OCI-LY7 (cell line): Measurements from ENCODE around the gene TSPAN1. TPM values are rescaled to one million over a fixed set of nuclear protein-coding genes. Genes with fewer than 3 reads are reported as not detected.

Experiments used
- Bru-seq: library from RNA; stranded (reverse); fragments of 400-500 nt; gene quantifications from one replicate; lab custom pipeline; 2021; lab: Mats Ljungman, UMichigan
- BruChase-seq, 2 experiments: library from RNA; stranded (reverse); fragments of 400-500 nt; gene quantifications; one replicate each; lab custom pipeline; 2021; lab: Mats Ljungman, UMichigan
- BruUV-seq: library from RNA; stranded (reverse); fragments of 400-500 nt; replicated peaks from 2 replicates; lab custom pipeline; 2021; lab: Mats Ljungman, UMichigan
- CTCF ChIA-PET: fragments of 300-600 bp; sonication (Branson Sonifier 250); formaldehyde crosslinking; loops from one replicate; lab custom pipeline; 2022; ENCODE audit warnings: antibody characterized with exemption; ENCODE audit not compliant: unreplicated experiment; lab: Charles Lee
- POLR2A ChIA-PET: fragments of 300-600 bp; sonication (Branson Sonifier 250); formaldehyde crosslinking; loops from one replicate; lab custom pipeline; 2022; ENCODE audit warnings: antibody characterized with exemption; lab: Charles Lee
- DNase-seq: peaks from one replicate; pipeline ENCODE4 v3.0.0-alpha.2; 2015; ENCODE audit warnings: low spot score
- H2AFZ ChIP-seq: fragments of 200-600 bp; sonication (generic), shearing (Covaris generic); 2 replicates; pipeline ENCODE4 v1.6.1; 2014; ENCODE audit warnings: mild to moderate bottlenecking, antibody characterized with exemption, low read length, moderate library complexity
- H3K27ac ChIP-seq: fragments of 200-600 bp; sonication (generic); 2 replicates; pipeline ENCODE4 v1.5.1; 2014; ENCODE audit warnings: mixed run types, low read depth, mild to moderate bottlenecking, moderate library complexity, low read length, inconsistent platforms; ENCODE audit not compliant: poor library complexity, severe bottlenecking
- H3K36me3 ChIP-seq: fragments of 200-600 bp; sonication (generic); 2 replicates; pipeline ENCODE4 v1.6.1; 2014; ENCODE audit warnings: mild to moderate bottlenecking, antibody characterized with exemption, low read length, moderate library complexity, mixed read lengths; ENCODE audit not compliant: insufficient read depth
- H3K4me1 ChIP-seq: fragments of 200-600 bp; sonication (generic); 2 replicates; pipeline ENCODE4 v1.5.1; 2014; ENCODE audit warnings: mild to moderate bottlenecking, low read length; ENCODE audit not compliant: insufficient read depth, poor library complexity, severe bottlenecking
- H3K4me2 ChIP-seq: fragments of 200-600 bp; sonication (generic); 2 replicates; pipeline ENCODE4 v1.6.1; 2014; ENCODE audit warnings: mild to moderate bottlenecking, low read length
- H3K4me3 ChIP-seq: fragments of 200-600 bp; sonication (generic); 2 replicates; pipeline ENCODE4 v1.5.1; 2014; ENCODE audit warnings: mild to moderate bottlenecking, low read depth, low read length; ENCODE audit not compliant: poor library complexity, severe bottlenecking
- H3K79me2 ChIP-seq: fragments of 200-600 bp; sonication (generic); 2 replicates; pipeline ENCODE4 v1.6.1; 2016; ENCODE audit warnings: low read depth, mild to moderate bottlenecking, low read length, moderate library complexity, mixed read lengths; ENCODE audit not compliant: insufficient read depth
- H3K9me2 ChIP-seq: fragments of 200-600 bp; sonication (generic); 2 replicates; pipeline ENCODE4 v1.6.1; 2016; ENCODE audit warnings: mild to moderate bottlenecking, low read length, mixed read lengths; ENCODE audit not compliant: insufficient read depth
- H3K9me3 ChIP-seq: fragments of 200-600 bp; sonication (generic); 2 replicates; pipeline ENCODE4 v1.6.1; 2014; ENCODE audit warnings: mild to moderate bottlenecking, mixed run types, low read length, mixed read lengths
- H4K20me1 ChIP-seq: fragments of 200-600 bp; sonication (generic); 2 replicates; pipeline ENCODE4 v1.6.1; 2014; ENCODE audit warnings: mild to moderate bottlenecking, antibody characterized with exemption, low read length, moderate library complexity, mixed read lengths; ENCODE audit not compliant: insufficient read depth
- CTCF ChIP-seq: fragments of 200-600 bp; sonication (generic); conservative IDR thresholded peaks from 2 replicates; pipeline ENCODE4 v1.5.1; 2014; ENCODE audit warnings: mild to moderate bottlenecking, antibody characterized with exemption, low read length, moderate library complexity, mixed read lengths
- EZH2phosphoT487 ChIP-seq: fragments of 200-600 bp; sonication (generic); IDR thresholded peaks from 2 replicates; pipeline ENCODE4 v1.6.1; 2018; ENCODE audit warnings: low read depth, borderline replicate concordance, mild to moderate bottlenecking, mixed run types, antibody characterized with exemption, low read length, moderate library complexity, mixed read lengths
- intact Hi-C: fragments of 100-400 bp; cut with micrococcal nuclease; formaldehyde crosslinking; loops from one replicate; pipeline ENCODE4 v1.10.0; 2022; ENCODE audit not compliant: unreplicated experiment
- long read RNA-seq: library from polyadenylated mRNA; stranded (forward); transcript quantifications from one replicate; pipeline ENCODE4 v2.0.0, GENCODE V29; 2022
- total RNA-seq, 2 experiments: library from RNA; depleted of rRNA in 1 of 2; stranded (reverse); fragments of >200 nt in 1 of 2; shearing (Covaris generic) in 1 of 2; gene quantifications; 2 replicates each; pipeline ENCODE4 v1.2.3, GENCODE V29; 2014 to 2022

The TSPAN1 gene
- total RNA-seq (2014; rRNA removed; shearing (Covaris generic)) (not detected in 2 replicates), total RNA-seq (2022) (not detected in 2 replicates), Bru-seq, nascent RNA (not detected), BruChase-seq, experiment 1, labeled RNA remaining after a 6-hour chase (percentile 9 among the genes with signal in this experiment), BruChase-seq, experiment 2, labeled RNA remaining after a 2-hour chase (percentile 9 among the genes with signal in this experiment)
- long read RNA-seq, result 0 reads

GRCh38 chr1:46174448-46175231, at the start of gene TSPAN1:
TSPAN1 (plus strand) TSS chr1:46175087; CDS start chr1:46181108, 6,021 bp downstream.
- H2AFZ ChIP-seq, result peak within 1 kb of the TSS; percentile 8; the same call in 1 of the 2 replicates
- POLR2A ChIA-PET, result interaction anchor here (1.0 kb wide), 1 partner anchor 135 kb away, joined by 4 read pairs; no protein-coding TSS in a partner anchor
- CTCF ChIA-PET, result interaction anchor here (0.6 kb wide), 1 partner anchor 150 kb away, joined by 4 read pairs; no protein-coding TSS in a partner anchor
- peaks cover 56% of the 10 kb centered on the region for H3K4me1 ChIP-seq
- no peaks in the 10 kb centered on the region for H3K79me2 ChIP-seq
- H3K9me3 ChIP-seq, result no peaks in the 10 kb centered on the region
- H3K4me2 ChIP-seq, result no peak within 1 kb of the TSS
- H3K36me3 ChIP-seq, result no peaks in the 10 kb centered on the region
- BruUV-seq, result no TSS peak
- intact Hi-C loops, result no loop called here
- DNase-seq, result no peak
- TF ChIP-seq CTCF (no peak), EZH2phosphoT487 (no peak)
- H3K27ac ChIP-seq, result no peak within 1 kb of the TSS
- no peak within 1 kb of the TSS for H3K4me3 ChIP-seq
- H4K20me1 ChIP-seq, result no peaks in the 10 kb centered on the region
- no peaks in the 10 kb centered on the region for H3K9me2 ChIP-seq

GRCh38 chr1:46128344-46128743, 46.5 kb upstream of the TSPAN1 start:
- no peaks in the 10 kb centered on the region for H4K20me1 ChIP-seq
- H2AFZ ChIP-seq, result no peak overlapping the region
- intact Hi-C loops, result no loop called here
- BruUV-seq, result no TSS peak
- H3K27ac ChIP-seq, result no peak overlapping the region
- peaks cover 61% of the 10 kb centered on the region for H3K79me2 ChIP-seq
- H3K36me3 ChIP-seq, result no peaks in the 10 kb centered on the region
- TF ChIP-seq CTCF (no peak), EZH2phosphoT487 (no peak)
- no peak overlapping the region for H3K4me2 ChIP-seq
- no peaks in the 10 kb centered on the region for H3K9me3 ChIP-seq
- CTCF ChIA-PET, result no interaction called here
- no peak overlapping the region for H3K4me3 ChIP-seq
- H3K4me1 ChIP-seq, result peaks cover 9% of the 10 kb centered on the region
- DNase-seq, result no peak
- POLR2A ChIA-PET, result interaction anchor here (1.4 kb wide), 1 partner anchor 39 kb away, joined by 4 read pairs; no protein-coding TSS in a partner anchor
- H3K9me2 ChIP-seq, result no peaks in the 10 kb centered on the region
